Esophagus squamous epithelium (tissue), 4 donors: ENCODE data around the gene CNTN4.

Experiments
- POLR2A ChIP-seq, 4 donors: fragments of 450-650 bp; IDR thresholded peaks; one replicate each; pipeline ENCODE4 v1.6.1; 2017; ENCODE audit warnings: antibody characterized with exemption in 4 of 4, mild to moderate bottlenecking in 4 of 4, moderate library complexity in 3 of 4
- TF ChIP-seq, protein P1 (sequence below), 6 experiments: fragments of 450-650 bp in 4 of 6; fragments of 200-600 bp in 2 of 6; sonication (generic) in 2 of 6; IDR thresholded peaks; one replicate each; pipeline ENCODE4 v1.5.1; 2016 to 2019; ENCODE audit warnings: antibody characterized with exemption in 6 of 6, mild to moderate bottlenecking in 4 of 6, moderate library complexity in 4 of 6

- no peak for TF ChIP-seq POLR2A (IDR thresholded peaks at IDR 0.05)
- TF ChIP-seq, protein P1, sequence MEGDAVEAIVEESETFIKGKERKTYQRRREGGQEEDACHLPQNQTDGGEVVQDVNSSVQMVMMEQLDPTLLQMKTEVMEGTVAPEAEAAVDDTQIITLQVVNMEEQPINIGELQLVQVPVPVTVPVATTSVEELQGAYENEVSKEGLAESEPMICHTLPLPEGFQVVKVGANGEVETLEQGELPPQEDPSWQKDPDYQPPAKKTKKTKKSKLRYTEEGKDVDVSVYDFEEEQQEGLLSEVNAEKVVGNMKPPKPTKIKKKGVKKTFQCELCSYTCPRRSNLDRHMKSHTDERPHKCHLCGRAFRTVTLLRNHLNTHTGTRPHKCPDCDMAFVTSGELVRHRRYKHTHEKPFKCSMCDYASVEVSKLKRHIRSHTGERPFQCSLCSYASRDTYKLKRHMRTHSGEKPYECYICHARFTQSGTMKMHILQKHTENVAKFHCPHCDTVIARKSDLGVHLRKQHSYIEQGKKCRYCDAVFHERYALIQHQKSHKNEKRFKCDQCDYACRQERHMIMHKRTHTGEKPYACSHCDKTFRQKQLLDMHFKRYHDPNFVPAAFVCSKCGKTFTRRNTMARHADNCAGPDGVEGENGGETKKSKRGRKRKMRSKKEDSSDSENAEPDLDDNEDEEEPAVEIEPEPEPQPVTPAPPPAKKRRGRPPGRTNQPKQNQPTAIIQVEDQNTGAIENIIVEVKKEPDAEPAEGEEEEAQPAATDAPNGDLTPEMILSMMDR (IDR thresholded peaks at IDR 0.05), result no peak
Measured at GRCh38 chr3:3065876-3066275, 967.2 kb downstream of the CNTN4 start.
